LHCN-M2 (cell line): Measurements from ENCODE around the gene EIPR1. TPM values are rescaled to one million over a fixed set of nuclear protein-coding genes. Genes with fewer than 3 reads are reported as not detected.
"Not testable (repeated sequence)": the region's sequence is repeated elsewhere in the genome, so short reads cannot be mapped to it uniquely, and the experiment has no call there.

Experiments used
- DNase-seq: peaks from one replicate; pipeline ENCODE4 v3.0.0-alpha.2; 2012; ENCODE audit warnings: low read depth
- total RNA-seq: library from RNA; depleted of rRNA; stranded (reverse); fragments of >200 nt; gene quantifications from 2 replicates; pipeline ENCODE4 v1.2.3, GENCODE V29; 2014

EIPR1 gene
- total RNA-seq, 1 experiment from 2014 or later, result 77.5 TPM

DNA sequence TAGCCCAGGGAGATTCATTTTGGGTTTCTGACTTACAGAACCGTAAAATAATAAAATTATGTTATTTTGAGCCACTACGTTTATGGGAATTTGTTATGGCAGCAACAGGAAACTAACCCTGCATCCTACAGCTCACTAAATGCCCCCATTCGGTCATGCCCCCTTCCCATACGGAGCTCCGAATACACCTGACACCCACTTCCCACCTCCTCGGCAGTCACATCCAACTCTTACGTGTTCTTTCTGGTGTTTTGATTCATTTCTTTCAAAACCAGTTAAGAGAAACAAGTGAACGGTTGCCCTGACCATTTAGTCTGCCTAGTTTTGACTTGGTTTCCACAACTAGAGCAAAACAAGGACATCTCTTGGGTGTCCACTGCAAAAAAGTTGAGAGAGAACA is 19.7 kb downstream of the EIPR1 start:
- DNase-seq, result no peak

DNA sequence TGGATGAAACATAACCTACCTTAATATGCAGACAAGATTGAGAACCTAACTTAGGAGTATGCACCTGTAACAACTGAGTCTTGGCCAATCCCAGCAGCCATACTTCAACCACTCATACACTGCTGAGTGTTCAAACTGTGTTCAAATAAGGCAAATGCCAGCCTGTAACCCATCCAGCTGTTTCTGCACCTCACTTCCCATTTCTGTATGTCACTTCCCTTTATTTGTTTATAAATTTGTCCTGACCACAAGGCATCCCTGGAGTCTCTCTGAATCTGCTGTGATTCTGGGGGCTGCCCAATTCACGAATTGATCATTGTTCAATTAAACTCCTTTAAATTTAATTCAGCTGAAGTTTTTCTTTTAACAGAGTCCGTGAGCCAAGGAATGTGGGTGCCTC is 20.2 kb downstream of the EIPR1 start:
- DNase-seq, result not testable (repeated sequence)

DNA sequence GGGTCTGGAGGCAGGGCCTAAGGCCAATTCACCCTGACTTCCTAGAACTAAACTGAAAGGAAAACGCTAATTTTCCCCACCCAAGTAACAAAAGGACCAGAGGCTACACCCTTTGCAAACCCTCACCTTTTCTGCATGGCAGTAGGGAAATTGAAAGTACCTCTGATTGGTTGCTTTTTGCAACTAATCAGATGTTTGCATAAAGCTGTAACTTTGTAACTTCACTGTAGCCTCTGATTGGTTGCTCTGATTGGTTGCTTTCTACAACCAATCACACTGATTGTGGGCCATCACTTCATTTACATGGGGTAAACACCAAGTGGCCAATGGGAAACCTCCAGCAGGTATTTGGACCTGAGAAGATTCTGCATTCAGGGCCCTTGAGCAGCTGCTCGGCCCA is 20.8 kb downstream of the EIPR1 start:
- DNase-seq, result no peak

DNA sequence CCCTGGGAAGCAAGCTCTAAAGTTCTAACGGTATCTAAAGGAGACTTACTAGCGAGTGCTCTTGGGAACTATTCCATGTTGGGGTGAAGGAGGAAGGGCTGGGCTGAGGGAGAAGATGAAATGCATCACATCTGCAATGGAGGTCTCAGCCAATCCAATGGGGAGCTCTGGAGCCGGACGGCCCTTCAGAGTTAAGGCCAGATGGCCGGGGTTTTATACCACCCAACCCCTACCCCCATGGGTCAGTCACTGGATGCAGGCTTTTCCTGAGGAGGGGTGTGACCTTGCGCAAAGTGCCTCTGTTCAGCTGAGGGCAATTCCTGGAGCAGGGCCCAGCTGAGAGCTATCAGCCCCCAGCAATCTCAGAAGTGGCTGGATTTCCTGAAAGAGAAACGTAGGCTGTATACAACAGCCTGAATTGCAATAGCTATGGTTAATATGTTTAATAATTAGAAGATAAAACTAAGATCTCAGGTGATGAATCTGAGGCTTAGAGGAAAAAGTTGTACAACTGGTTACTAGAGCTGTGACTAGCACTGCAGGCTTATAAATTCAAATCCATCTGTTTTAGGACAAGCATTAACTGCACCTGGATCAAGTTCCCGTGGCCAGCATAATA is 21.6 kb downstream of the EIPR1 start:
- DNase-seq, result no peak

DNA sequence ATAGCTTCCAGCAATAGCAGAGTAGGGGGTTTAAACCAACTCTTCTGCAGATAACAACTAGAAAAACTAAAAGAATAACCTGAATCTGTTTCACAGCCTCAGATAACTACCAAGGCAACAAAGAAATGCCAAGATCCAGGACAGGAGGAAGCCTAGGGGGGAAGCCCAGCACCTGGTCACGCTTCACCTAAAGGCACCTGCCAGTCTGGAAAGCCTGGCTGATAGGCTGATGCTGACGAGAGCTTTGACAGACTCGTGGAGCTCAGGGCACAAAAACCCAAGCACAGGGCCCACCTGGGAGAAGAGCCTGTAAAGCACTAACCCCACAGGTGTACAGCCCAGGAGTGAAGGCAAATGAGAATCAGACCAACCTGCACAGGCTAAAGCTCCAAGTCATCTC is 22.6 kb downstream of the EIPR1 start:
- DNase-seq, result no peak

DNA sequence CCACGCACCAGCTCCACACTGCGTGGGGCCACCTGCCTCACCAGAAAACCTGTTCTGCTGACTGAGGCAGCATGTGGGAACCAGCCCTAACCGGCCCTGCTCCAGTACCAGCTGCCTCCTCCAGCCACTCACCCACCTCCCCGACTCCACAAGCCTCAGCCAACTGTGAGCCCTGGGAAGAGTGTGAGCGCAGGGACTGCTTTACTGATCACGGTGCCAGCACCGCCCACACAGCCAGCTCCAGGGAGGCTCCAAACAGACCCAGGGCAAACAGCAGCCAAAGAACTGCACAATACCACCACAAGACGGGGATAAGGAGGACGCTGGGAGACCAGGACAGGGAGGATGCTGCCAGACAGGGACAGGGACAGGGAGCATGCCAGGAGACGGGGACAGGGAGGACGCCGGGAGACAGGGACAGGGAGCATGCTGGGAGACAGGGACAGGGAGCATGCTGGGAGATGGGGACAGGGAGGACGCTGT is 28.4 kb downstream of the EIPR1 start:
- DNase-seq, result no peak

DNA sequence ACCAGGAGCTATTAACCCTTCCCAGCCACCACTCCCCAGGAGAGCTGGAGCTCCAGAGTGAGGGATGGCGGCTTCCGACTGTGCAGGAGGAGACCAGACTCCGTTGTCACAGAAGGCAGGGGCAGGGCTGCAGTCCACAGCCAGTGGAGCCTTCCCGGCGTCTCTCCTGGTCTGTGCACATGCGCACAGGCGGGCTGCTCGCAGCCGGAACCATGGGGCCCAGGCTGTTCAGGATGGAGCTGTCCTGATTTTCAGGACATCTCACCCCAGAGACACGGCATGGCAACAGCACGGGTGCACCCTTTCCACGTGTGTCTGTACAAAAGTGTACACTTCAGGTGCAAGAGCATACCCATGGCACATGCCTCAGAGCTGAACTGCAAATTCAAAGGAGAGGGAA is 28.9 kb downstream of the EIPR1 start:
- no peak for DNase-seq

DNA sequence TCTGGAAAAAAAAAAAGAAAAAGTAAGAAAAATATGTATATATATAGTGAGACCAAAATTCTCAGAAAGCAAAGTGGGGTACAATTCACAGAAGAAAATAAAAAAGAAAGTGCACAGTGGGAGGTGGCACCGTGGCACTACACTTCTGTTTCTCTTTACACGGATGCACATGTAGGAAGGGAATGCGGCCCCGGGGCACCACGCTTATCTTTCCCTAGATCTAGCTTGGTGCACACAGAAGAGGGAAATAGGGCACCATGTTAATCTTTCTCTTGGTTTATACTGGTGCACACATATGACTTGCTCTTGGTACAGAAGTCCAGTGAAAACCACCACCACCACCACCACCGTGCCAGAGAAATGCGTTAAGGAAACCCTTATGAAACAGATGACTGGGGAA is 32.0 kb downstream of the EIPR1 start:
- DNase-seq, result no peak

DNA sequence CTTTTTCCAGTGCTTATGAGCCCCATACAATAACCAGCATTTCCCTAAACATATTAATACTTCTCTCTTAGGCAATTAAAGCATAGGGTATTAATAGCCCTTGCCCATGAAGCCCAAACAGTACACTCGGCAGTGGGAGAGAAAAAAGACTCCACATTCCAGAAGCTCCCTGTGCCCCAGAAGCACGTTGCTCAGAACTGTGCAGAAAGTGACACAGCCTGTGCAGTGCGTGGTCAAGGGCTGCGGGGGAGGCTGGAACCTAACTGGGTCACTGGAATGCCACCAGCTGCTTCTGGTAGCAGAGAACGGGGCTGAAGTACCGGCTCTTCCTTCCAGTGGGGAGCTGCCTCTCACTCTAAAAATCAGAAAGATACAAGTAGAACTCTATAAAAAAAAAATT is 32.7 kb downstream of the EIPR1 start:
- DNase-seq, result no peak

DNA sequence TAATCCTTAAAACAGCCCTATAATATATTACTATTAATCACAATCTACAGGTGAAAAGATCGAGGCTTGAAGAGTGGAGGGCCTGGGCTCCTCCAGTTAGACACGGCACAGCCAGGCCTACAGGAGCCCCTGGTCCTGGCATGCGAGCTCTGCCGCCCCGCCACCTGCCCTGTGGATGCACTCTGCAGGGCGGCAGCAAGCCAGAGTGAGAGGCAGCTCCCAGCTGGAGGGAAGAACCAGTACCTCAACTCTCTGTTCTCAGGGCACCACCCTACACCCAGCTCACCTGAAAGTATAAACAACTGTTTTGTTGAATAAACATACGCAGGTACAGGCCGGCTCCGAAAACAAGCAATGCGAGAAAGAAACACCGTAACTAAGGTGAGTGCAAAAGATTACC is 34.6 kb downstream of the EIPR1 start:
- DNase-seq, result no peak

DNA sequence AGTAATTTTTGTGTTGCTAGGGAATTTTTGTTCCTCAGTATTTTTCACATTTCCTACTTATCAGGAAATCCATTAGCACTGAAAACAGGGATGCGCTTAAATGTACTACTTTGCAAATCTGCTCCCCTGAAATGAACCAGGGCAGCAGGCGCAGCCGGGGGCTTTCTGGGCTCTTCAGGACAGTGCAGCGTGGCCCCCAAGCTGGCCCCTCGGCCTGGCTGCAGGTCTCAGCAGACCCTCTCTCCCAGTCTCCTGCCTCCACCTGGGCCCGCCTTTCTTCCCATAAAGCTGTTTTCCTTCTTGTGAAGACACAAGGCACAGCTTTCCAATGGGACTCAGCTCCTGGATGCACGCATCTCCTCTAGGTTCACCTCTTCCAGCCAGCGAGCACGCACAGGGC is 35.3 kb downstream of the EIPR1 start:
- no peak for DNase-seq

DNA sequence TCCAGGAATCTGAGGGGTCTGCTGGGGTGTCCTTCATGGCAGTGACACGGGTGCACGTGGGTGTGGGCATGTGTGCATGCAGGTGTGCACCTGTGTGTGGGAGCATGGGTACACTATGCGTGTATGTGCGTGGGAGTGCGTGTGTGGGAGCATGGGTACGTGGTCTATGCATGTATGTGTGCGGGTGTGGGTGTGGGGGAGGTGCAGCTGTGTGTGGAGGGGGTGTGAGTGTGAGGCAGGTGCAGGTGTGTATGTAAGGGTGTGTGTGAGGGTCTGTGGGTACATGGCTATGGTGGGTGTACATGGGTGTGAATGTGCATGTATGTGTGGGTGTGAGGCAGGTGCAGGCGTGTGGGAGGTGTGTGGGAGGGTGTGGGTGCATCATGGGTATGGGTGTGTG is 36.3 kb downstream of the EIPR1 start:
- no peak for DNase-seq

DNA sequence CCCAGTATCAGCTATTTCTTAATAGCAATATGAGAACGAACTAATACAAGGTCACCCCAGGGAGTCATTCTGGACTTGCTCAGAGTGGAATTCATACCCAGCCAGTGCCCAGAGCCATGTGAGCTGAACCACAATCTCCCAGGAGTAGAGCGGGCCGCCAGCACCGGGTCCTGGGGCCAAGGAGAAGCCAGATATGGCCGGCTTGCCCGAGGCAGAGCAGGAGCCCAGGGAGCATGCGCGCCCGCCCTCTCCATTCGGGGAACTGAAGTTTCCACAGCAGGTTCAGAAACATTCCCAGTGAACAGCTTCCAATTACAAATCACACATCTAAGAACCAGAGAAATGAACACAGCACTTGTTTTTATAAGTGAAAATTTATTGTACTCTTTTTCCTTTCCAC is 37.5 kb downstream of the EIPR1 start:
- DNase-seq, result no peak

DNA sequence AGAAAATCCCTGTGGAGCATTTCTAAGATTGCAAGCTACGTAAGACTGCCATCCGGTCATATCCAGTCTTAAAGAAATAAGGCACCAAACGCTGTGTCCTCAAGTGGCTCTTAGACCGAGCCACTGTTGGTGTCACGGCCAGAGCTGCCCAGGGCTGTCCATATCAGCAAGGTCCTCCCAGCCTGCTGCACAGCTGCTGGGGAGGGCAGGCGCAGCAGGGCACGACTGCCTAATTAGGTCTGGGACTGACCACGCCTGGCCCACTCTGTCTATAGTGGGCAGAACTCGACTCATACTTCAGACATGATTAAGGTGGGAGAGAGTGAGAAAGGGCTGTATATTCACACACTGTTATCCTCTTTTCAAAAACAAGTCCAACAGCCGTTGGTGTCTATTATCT is 39.3 kb downstream of the EIPR1 start:
- DNase-seq, result no peak

DNA sequence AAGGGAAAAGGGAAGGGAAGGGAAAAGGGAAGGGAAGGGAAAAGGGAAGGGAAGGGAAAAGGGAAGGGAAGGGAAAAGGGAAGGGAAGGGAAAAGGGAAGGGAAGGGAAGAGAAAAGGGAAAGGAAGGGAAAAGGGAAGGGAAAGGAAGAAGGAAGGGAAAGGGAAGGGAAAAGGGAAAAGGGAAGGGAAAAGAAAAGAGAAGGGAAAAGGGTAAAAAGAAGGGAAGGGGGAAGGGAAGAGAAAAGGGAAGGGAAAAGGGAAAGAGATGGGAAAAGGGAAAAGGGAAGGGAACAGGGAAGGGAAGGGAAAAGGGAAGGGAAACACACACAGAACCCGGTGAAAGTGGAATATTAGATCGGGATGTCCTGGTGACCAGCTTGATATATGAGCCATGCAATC is 40.8 kb downstream of the EIPR1 start:
- no peak for DNase-seq

DNA sequence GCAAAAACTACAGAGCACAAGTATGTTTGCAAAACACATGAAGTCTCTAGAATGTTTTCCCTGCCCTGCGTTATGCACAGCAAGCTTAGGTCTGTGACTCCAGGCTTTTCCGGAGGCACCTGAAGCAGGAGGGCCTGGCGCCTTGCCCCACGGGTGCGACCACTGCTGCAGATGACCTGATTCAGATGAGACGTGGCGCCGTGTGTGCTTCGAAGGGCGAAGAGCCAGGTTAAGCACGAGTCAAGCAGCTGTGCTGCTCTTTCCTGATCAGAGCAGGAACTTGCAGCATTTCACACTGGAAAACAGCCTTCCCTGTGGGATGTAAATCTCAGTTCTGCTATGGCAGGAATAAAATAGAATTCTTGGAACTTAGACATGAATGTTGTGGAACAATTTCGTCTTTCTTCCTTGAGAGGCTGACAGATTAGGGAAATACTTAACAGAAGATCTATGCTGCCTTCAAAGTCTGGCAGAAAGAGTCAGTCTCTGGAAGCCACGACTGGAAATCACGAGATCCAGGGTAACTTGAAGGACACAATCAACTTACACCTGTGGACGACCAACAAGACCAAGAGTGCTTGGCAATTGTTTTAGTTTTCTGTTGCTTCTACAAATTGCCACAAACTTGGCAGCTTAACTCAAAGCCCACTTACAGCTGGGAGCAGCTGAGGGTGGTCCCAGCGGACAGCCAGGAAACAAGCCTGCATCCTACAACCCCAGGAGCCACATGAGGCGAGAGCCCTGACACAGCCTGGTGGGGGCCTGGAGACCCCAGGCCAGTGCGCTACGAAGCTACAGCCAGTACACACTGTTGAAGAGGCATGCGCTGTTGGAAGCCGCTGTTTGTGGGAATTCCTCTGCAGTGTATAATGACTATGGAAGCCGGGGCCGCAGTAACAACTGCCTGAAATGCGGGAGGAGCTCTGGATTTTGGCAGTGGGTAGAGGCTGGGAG is 42.9 kb downstream of the EIPR1 start:
- no peak for DNase-seq

DNA sequence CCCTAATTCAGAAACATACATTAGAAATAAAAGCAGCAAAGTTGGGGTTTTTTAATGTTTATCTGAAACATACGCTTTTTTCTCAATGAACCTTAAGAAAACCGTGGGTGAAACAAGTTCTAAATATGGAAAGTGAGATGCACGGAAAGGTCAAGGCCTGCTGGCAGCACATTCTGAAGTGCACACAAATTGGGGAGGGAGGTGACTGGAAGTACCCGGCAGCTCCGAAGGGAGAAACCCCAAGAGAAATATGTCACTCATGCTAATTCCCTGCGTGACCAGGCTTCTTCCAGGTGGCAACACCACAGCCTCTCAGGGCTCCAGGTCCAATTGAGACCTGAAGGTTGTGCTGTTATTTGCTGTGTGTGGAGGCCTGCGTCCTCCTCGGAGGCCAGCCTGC is 45.5 kb downstream of the EIPR1 start:
- no peak for DNase-seq

DNA sequence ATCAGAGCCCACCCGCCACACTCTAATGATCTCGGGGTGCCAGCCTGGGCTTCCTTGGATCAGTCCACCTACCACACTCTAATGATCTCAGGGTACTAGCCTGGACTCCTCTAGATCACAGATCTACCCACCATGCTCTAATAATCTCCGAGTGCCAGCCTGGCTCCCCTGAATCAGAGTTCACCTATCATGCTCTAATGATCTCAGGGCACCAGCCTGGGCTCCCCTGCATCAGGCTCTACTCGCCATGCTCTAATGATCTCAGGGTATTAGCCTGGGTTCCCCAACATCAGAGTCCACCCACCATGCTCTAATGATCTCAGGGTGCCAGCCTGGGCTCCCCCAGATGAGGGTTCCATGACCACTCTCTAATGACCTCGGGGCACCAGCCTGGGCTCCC is 48.1 kb downstream of the EIPR1 start:
- DNase-seq, result no peak

DNA sequence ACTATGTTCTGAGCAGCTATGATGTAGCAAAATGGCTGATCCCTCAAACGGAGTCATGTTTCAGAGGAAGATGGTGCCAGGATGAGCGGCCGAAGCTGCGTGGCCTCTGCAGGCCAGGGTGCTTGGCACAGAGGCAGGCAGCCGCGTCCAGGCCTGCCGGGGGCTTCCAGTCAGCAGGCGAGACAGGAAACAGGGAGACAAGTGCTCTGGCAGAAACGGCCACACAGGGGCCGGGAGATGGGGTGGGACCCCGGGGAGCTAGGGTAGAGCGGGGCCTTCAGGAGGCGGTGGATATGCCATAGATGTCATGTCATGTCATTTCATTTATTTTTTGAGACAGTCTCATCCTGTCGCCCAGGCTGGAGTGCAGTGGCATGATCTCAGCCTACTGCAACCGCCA is 50.7 kb downstream of the EIPR1 start:
- no peak for DNase-seq

DNA sequence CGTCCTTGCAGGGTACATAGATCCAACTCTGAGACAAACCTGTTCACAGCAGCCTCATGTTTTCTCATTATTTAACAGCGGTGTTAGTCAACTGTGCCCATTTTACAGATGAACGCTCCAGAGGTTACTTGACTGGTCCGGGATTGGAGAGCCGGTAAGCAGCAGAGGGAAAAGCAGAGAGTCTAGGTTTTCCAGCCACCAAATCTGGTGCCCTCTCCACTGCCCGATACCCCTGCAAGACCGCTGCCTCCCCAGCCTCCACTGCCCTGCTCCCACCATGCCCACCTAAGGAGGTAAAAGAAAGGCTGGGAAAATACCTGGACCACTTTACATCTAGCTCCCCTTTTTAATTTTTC is 51.5 kb downstream of the EIPR1 start:
- no peak for DNase-seq

DNA sequence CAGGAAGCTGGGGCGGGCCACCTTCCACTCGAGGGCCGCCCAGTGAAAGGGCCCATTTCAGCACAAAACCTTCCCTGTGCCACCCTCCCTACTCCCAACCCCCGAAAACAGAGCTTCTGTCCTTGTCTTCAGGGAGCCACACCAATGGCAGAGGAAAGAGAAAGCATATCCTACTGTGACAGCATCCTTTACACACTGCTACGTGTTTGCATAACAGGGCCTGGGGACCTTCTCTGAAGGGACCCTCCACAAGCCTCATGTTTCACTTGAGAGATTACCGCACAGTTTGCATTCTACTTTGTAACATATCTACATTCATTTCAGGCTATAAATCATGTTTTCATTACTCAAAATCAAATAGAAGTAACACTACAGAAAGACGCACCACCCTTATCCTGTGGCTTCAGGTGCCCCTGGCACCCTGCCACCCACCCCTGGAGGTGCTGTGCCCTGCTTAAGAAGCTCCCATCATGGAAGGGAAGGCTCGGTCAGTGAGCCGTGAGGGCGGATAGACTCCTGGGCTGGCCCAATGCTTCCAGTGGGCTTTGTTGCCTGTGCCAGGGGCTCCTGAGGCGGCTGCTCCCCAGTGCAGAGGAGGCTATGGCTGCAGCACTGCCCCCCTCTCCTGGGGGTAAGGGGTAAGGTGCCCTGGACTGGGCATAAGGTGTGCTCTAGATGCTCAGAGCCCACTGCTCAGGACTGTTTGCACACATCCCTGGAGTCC is 52.0 kb downstream of the EIPR1 start:
- no peak for DNase-seq
